Measurements from ENCODE around the gene CACNA2D4.
"Not testable (repeated sequence)": the region's sequence is repeated elsewhere in the genome, so short reads cannot be mapped to it uniquely, and the experiment has no call there.

CACNA2D4 gene

GRCh38 chr12:1918081-1918883 lies at the start of gene CACNA2D4:
TSS of gene CACNA2D4 (minus strand) at chr12:1918652. CDS start at chr12:1918473, 179 bp downstream.
- DNase-seq: no peak

GRCh38 chr12:1966561-1967226 lies 48.2 kb upstream of the CACNA2D4 start:
- DNase-seq: no peak

- no peak for DNase-seq
Observed at GRCh38 chr12:1965916-1966315, 47.5 kb upstream of the CACNA2D4 start.

DNA sequence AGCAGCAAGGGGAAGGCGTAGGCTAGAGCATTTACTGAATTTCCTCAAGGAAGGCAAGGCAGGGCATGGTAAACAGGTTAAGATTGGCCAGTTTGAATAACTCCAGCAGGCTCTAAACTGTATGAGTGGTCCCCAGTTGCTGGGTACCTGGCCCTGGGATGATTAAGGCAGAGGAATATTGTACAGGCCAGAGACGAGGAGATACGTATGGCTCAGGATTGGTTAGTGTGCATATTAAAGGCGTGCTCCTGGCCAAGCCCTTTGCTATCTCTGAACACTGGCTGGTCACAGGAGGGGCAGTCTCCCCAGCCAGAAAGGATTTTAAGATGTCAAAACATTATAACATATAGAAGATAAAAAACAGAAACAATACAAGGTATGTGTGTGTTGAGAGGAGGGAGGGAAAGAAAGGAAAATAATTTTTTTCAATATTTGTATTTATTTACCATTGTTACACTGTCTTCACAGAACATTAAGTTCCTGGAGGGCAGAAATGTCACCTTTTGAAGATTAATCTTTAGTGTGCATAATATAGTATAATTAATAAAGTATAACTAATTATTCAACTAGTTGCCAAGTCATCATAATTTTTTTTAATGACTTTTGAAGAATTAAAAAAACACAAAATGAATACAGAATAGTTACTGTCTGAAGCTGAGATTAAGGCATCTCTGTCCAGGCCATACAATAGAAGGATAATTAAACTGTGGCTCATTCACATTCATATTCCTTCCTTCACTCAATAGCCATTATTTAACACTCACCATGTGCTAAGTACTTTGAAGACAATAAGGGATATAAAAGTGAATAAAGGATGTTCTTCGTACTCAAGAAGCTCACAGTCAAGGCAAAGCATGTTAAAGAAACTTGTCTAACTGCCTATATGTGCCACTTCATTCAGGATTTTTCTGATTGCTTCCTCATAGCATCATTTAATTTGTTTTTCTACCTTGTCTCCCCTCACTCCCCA lies 43.9 kb upstream of the CACNA2D4 start:
- DNase-seq: no peak

DNA sequence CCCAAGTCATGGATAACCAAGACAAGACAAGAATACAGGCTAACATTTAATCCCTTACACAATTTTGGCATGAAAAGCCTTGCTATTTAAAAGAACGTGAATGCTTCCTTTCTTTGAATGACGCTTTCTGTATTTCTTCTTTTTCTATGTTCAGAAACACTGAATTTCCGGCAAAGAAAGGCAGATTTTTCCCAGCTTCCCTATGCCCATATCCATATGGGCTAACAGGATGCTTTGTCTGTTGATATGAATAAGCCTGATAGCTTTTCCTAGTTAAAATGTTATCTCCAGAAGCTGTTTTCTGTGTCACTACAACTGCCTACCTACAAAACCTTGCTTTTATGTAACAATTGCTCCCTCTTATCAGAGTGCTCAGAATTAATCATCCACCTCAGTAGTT lies 38.3 kb upstream of the CACNA2D4 start:
- DNase-seq: no peak

DNA sequence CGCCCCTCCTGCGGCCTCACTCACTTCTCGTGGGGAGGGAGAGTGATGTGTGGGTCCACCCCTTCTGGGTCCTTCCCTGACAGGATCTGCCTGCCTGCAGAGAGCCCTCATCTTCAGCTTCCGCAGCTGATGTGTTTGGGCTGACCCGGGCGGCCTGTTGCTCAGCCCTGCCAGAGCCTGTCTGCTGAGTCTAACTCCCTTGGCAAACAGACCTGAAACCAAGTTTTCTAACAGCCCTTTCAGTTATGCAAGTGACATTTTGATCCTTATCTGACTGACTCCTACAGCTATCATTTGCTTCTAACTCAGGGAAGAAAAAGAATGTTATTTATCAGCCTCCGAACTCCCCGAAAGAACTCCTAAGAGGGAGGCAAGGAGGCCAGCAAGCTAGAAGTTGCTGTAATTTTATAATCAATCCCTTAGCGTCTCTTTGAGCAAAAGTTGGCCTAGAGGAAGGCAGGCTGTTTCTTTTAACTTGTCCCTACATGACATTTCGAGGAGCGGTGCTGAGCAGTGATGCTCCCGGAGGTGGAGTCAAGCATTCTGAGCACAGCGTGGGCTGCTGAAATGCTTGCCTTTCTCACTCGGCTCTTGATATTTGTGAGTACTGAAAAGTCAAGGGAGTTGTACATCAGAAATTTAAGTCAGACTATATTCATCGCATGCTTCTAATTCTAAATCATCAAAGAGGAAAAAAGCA lies 31.5 kb upstream of the CACNA2D4 start:
- no peak for DNase-seq

- no peak for DNase-seq
Observed at GRCh38 chr12:1948883-1949282, 30.4 kb upstream of the CACNA2D4 start.

DNA sequence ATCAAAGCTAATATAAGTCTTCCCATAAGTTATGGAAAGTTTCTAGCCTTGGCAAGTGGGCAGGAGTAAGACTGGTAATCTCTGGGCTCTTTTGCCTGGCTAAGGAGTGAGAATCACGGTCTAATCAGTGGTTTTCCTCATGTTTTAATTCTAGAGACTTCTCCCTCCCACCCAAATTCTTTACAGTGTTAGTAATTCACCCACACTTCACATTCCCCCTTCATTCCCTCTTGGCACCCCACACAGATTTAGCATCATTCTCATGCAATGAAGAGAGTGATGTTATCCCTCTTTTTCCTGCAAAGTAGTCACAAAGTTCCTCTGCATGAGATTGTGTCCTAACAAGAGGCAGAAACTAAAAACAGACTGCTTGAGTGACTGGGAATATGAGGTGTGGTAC lies 28.6 kb upstream of the CACNA2D4 start:
- no peak for DNase-seq

DNA sequence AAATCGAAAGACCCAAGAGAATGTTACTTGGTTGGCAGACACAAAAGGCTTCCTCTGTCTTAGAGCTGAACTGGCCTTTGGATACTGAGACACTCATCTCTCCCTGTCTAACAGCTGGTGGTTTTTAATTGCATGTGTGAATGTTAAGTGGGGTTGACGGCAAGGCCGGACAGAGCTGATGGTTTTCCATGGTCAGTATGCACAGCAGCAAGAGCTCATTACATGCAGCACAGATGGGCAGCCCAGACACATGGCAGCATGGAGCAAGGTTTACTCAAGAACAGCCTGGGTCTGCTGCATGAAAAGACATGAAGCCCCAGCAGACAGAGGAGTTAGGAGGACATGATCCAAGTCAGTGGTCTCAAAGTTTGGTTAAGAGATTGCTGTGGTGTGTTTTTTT lies 27.8 kb upstream of the CACNA2D4 start:
- DNase-seq: no peak

DNA sequence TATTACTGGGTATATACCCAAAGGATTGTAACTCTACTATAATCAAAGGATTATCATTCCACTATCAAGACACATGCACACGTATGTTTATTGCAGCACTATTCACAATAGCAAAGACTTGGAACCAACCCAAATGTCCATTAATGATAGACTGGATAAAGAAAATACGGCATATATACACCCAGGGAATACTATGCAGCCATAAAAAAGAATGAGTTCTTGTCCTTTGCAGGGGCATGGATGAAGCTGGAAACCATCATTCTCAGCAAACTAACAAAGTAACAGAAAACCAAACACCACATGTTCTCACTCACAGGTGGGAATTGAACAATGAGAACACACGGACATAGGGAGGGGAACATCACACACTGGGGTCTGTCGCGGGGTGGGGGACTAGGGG lies 27.1 kb upstream of the CACNA2D4 start:
- not testable (repeated sequence) for DNase-seq

GRCh38 chr12:1939801-1940607 lies 21.6 kb upstream of the CACNA2D4 start:
- no peak for DNase-seq

DNA sequence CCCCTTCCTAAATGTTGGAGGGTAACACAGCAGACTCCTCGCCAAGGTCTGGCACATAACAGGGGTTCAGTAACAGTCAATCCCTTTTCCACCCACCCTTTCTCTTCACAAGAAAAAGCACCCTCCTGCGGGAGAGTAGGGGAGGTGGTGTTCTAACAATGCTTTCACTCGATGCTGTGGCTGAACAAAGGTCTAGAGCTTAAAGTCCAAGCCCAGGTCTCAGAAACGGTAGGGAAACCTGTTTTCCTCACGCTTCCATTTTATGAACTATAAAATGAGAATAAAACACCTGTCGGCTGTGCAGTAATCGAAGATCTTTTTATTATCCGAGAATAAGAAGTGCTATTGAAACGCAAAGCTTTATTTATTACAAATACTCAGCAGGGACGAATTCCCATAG lies 20.9 kb upstream of the CACNA2D4 start:
- DNase-seq: no peak

DNA sequence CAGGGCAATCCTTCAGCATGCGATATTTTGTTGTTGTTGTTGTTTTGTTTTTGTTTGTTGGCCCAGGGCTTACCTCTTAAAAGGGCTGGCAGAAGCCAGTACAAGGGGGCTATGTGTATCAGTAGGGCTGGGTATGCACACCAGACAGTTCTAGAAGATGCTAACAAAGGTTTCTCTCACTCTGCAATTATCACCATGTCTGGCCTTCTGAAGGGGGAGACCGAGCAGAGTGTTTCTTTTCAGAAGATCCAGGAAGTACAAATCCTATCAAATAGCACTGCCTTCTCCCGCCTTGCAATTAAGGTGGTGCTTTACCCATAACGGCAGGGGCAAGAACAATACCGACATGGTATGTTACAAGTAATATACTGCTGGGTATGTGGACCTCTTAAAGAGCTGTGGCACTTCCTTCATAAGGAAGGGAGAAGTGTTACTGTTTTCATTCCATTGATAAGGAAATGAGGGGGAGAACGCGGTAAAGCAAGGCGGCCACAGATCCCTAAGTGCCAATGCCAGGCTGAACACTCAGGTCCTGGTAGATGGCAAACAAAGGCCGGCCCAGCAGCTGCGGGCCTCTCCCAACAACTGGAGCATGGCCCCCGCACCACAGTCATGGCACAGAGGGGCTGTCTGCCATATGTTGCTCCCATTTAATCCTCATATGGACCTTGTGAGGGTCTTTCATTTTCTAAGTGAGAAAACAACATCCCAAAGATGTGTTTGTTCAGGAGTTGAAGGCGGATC lies 19.2 kb upstream of the CACNA2D4 start:
- no peak for DNase-seq

DNA sequence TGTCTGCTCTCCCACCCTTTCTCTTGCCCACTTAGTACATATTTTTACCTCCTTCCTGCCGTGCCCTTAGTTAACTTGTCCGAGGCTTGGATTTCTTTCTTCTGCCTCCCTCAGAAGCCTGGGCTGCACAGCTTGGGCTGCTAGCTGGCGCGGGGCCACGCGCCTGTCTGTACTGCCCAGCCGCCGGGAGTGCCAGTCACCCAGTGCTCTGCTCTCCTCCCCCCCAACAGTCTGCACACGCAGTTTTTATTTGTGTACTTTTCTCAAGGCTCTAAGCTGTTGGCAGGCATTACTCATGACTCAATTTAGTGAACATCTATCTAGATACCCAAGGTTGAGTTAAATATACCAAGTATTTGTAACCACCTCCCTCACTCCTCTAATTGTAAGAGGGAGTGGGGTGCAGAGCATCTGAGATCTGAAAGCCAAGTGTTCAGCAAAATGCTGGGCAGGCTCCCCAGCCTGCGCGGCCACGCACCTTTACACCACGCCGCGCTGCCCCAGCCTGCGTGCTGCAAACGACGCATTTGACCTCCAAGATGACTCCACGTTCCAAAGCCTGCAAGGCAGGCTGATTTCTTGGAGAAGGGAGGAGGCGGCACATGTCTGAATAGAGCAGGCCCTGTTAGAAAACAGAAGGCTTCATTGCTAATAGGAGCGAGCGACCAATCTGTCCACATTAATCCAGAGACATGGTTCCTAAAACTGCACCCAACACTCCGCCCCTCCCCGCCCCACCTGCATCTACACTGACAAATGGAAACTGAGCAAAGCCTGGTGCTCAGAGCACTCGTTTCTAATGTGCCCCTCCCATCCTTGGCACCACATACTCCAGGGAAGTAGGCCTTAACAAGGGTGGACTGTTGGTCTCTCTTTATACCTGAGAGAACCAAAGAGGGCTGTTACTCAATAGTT lies 18.2 kb upstream of the CACNA2D4 start:
- DNase-seq: peak; percentile 47

DNA sequence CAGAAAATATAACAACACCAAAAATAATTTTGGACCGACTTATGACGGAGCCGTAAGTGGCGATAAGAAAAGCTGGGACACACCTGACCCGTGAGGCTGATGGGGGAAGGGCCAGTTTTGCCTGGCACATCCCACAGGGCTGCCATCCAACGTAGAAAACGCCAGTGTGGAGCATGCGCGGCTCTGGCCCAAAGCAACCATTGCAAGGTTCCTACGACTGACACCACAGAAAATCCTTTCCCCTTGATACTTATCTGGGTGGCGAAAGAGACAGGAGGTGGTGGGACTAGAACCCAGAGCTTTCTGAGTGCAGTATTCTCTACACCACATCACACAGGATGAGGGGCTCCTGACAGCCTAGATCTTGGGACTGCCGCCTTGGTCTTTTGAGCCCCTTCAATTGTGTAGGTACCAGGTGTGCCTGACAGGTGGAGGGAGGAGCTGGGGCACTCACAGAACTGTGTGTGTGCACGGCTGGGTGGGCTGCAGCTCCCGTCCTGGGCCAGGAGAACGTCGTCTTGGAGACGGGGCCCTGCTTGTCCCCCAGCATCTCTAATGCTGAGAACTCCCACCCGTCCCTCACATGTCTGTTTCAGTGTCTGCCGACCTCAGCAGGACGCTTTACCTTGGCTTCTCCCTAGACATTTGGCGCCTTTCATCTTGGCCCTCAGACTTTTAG lies 17.4 kb upstream of the CACNA2D4 start:
- no peak for DNase-seq

DNA sequence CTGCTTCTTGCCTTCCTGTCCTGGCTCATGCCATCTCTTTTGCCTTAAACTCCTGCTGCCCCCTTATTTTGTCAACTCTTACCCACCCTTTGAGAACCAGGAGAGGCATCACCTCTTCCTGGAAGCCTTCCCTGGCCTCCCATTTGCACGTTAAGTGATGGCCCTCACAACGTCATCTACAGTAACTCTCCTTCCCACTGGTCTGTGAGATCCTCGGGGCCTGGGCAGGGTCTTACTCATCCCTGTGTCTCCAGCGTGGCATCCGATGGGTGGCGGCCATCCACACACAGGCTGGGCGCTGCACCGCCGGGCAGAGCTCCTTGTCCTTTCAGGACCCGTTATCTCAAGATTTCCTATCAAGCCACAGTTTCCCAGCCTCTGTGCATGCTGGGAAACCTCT lies 16.8 kb upstream of the CACNA2D4 start:
- DNase-seq: no peak

DNA sequence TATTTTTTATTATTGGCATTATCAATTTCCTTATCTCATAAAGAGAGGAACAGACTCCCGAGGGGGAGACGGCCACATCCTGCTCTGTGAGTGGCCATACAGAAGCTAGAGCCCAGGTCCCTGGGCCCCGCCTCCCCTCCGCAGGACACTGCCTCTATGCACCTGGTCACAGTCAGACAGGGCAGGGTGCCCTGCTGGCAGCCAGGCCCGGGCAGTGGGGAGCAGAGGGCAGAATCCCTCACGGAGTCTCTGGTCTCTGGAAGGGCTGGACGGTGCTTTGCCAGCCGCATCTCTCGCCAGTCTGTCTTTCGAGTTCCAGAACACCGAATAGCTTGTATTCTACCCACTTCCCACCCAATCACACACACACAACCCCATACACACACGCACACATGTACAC lies 16.4 kb upstream of the CACNA2D4 start:
- no peak for DNase-seq

GRCh38 chr12:1934068-1934467 lies 15.6 kb upstream of the CACNA2D4 start:
- no peak for DNase-seq

DNA sequence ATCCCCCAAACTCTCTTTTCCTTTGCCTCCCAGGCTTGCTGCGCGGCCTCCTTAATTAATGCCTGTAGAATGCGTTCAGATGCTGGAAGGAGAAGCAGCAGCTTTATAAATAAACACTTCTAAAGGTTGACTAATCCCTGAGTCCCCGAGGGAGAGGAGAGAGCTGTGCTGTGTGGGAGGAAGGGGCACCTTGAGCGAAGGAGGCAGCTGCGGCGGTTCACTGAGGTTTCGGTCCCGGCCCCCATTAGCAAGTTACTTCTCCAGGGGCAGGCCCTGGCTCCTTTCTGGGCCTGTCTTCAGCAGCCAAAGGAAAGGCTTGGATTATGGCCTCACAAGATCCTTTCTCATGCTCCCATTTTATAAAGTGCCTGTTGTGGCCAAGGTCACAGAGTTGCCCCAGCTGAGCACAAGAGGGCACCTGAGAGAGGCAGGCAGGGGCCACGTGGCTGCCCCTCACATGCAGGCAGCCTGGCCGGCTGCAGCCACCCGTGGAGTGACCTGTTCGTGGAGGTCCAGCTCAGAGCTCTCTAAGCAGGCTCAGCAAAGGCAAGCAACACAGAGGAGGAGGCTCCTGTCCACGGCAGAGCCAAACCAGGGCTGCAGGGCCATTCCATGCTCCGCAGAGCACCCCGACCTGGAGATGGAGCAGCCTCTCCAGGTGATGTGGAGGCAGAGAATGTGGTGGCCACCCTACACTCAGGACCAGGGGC lies 15.0 kb upstream of the CACNA2D4 start:
- no peak for DNase-seq
